K562 (cell line): Measurements from ENCODE around the gene CMIP. TPM values are rescaled to one million over a fixed set of nuclear protein-coding genes. Genes with fewer than 3 reads are reported as not detected.

Experiments used
- ATAC-seq: fragments of 200-7000 bp; cut with Tn5 transposase; 3 replicates; pipeline ENCODE4 v1.9.1; 2020; ENCODE audit warnings: moderate library complexity
- BruUV-seq: library from RNA; stranded (reverse); fragments of 400-500 nt; replicated peaks from 2 replicates; lab custom pipeline; 2021; lab: Mats Ljungman, UMichigan
- CTCF ChIA-PET: fragments of 300-600 bp; formaldehyde crosslinking; extraction: SDS; loops from one replicate; lab custom pipeline; 2021; ENCODE audit warnings: low intra/inter-chr PET ratio; lab: Yijun Ruan, JAX
- POLR2A ChIA-PET: fragments of 300-600, 350-650 bp; sonication (Branson Sonifier 250); formaldehyde crosslinking; extraction: SDS; loops from one replicate; lab custom pipeline; 2021; ENCODE audit warnings: antibody characterized with exemption, inconsistent platforms; lab: Yijun Ruan, JAX
- DNase-seq, 4 experiments: peaks; one replicate each; pipeline versions ENCODE4 v3.0.0 to v3.0.0-alpha.2; 2011 to 2018; ENCODE audit warnings: low spot score in 3 of 4, mixed read lengths in 3 of 4; ENCODE audit errors: extremely low read depth in 1 of 4
- FAIRE-seq: peaks from 2 replicates; lab custom pipeline; 2011; peaks lifted over from hg19 to GRCh38; lab: Jason Lieb, UNC
- H2AFZ ChIP-seq: 2 replicates; pipeline ENCODE4 v1.6.0; 2011; ENCODE audit warnings: low read depth, low read length, control low read depth, inconsistent platforms
- H3K27ac ChIP-seq: fragments of 200-600 bp; 3 replicates; pipeline ENCODE4 v1.8.0; 2011; ENCODE audit warnings: low read depth, mild to moderate bottlenecking, control low read depth, inconsistent platforms, low read length, moderate library complexity, mixed read lengths; ENCODE audit errors: extremely low read depth
- H3K27me3 ChIP-seq, 2 experiments: fragments of 300-600 bp in 1 of 2; 2 replicates in 1 of 2; 3 replicates in 1 of 2; pipeline versions ENCODE4 v1.6.0 to v1.8.0; 2011; ENCODE audit warnings: inconsistent platforms in 2 of 2, low read length in 2 of 2, mild to moderate bottlenecking in 1 of 2, mixed read lengths in 1 of 2, moderate library complexity in 1 of 2; ENCODE audit not compliant: control insufficient read depth in 2 of 2, insufficient read depth in 2 of 2
- H3K36me3 ChIP-seq: fragments of 300-600 bp; 3 replicates; pipeline ENCODE4 v1.8.0; 2011; ENCODE audit warnings: mild to moderate bottlenecking, low read length, inconsistent platforms; ENCODE audit not compliant: control insufficient read depth, insufficient read depth
- H3K4me1 ChIP-seq, 2 experiments: fragments of 200-600 bp in 1 of 2; replicated peaks in 1 of 2; 2 replicates in 1 of 2; 3 replicates in 1 of 2; pipeline versions ENCODE4 v1.5.1 to v1.8.0; 2011; ENCODE audit warnings: inconsistent platforms in 2 of 2, low read length in 2 of 2, mild to moderate bottlenecking in 1 of 2, mixed read lengths in 1 of 2, moderate library complexity in 1 of 2; ENCODE audit not compliant: control insufficient read depth in 2 of 2, insufficient read depth in 2 of 2
- H3K4me2 ChIP-seq: 2 replicates; pipeline ENCODE4 v1.6.1; 2011; ENCODE audit warnings: low read length, control low read depth, inconsistent platforms, mixed read lengths; ENCODE audit not compliant: insufficient read depth
- H3K4me3 ChIP-seq: fragments of 200-600 bp; sonication (generic), shearing (Covaris generic); 2 replicates; pipeline ENCODE4 v1.5.1; 2016; ENCODE audit warnings: control low read depth, inconsistent platforms
- H3K79me2 ChIP-seq: fragments of 200-600 bp; 3 replicates; pipeline ENCODE4 v1.8.0; 2011; ENCODE audit warnings: low read length, inconsistent platforms; ENCODE audit not compliant: control insufficient read depth, insufficient read depth
- H3K9ac ChIP-seq, 2 experiments: 2 replicates each; pipeline versions ENCODE4 v1.6.0 to v1.6.1; 2011; ENCODE audit warnings: low read depth in 2 of 2, low read length in 2 of 2, control low read depth in 1 of 2, inconsistent platforms in 1 of 2, mild to moderate bottlenecking in 1 of 2, mixed read lengths in 1 of 2; ENCODE audit not compliant: insufficient read depth in 1 of 2
- H3K9me1 ChIP-seq: one replicate; pipeline ENCODE4 v1.6.0; 2011; ENCODE audit warnings: inconsistent platforms, mild to moderate bottlenecking, low read length, moderate library complexity; ENCODE audit not compliant: control insufficient read depth, insufficient read depth
- H3K9me3 ChIP-seq: replicated peaks from 2 replicates; pipeline ENCODE4 v1.5.1; 2011; ENCODE audit warnings: low read depth, low read length, inconsistent platforms; ENCODE audit not compliant: control insufficient read depth, insufficient read depth
- H4K20me1 ChIP-seq: replicated peaks from 2 replicates; pipeline ENCODE4 v1.6.1; 2011; ENCODE audit warnings: low read length, inconsistent platforms, mixed read lengths; ENCODE audit not compliant: control insufficient read depth, insufficient read depth
- BCL6 ChIP-seq: fragments of 250-450 bp; sonication (Bioruptor Pico); IDR thresholded peaks from 2 replicates; pipeline ENCODE4 v1.4.0; 2020
- GABPB2 ChIP-seq: fragments of 250-450 bp; sonication (Bioruptor Pico); conservative IDR thresholded peaks from 2 replicates; pipeline ENCODE4 v1.5.1; 2021; ENCODE audit warnings: mild to moderate bottlenecking
- MED1 ChIP-seq: sonication (generic); formaldehyde crosslinking; IDR thresholded peaks from 2 replicates; pipeline ENCODE4 v1.8.1; 2023; ENCODE audit warnings: missing genetic modification reagents, borderline replicate concordance
- NFXL1 ChIP-seq: fragments of 450-650 bp; formaldehyde crosslinking; IDR thresholded peaks from 2 replicates; pipeline ENCODE4 v1.4.0; 2021; ENCODE audit warnings: mild to moderate bottlenecking
- SAP30 ChIP-seq: fragments of 200-600 bp; sonication (generic); IDR thresholded peaks from 2 replicates; pipeline ENCODE4 v1.6.1; 2012; ENCODE audit warnings: borderline replicate concordance, low read depth, mild to moderate bottlenecking, moderate library complexity, low read length, control low read depth, inconsistent platforms; ENCODE audit not compliant: insufficient read depth, poor library complexity, severe bottlenecking
- SMAD1 ChIP-seq: fragments of 150-350 bp; IDR thresholded peaks from 2 replicates; pipeline ENCODE4 v1.6.1; 2014; ENCODE audit warnings: low read length, low read depth; ENCODE audit not compliant: partially characterized antibody
- SMAD4 ChIP-seq: fragments of 250-450 bp; sonication (Bioruptor Pico); conservative IDR thresholded peaks from 2 replicates; pipeline ENCODE4 v1.8.0; 2021; ENCODE audit warnings: inconsistent platforms, mild to moderate bottlenecking, moderate library complexity
- TBL1XR1 ChIP-seq, 2 experiments: IDR thresholded peaks; 2 replicates each; pipeline ENCODE4 v1.6.1; 2012; ENCODE audit warnings: improper control_type of control experiment in 2 of 2, low read length in 2 of 2, mild to moderate bottlenecking in 1 of 2
- TEAD1 ChIP-seq, 2 experiments: fragments of 450-650 bp in 1 of 2; sonication (generic) in 1 of 2; formaldehyde crosslinking; IDR thresholded peaks; 2 replicates each; pipeline versions ENCODE4 v1.4.0 to v1.8.0; 2020 to 2022; ENCODE audit warnings: mild to moderate bottlenecking in 2 of 2, missing genetic modification reagents in 1 of 2
- TEAD4 ChIP-seq, 2 experiments: sonication (generic) in 1 of 2; formaldehyde crosslinking in 1 of 2; IDR thresholded peaks; 2 replicates each; pipeline versions ENCODE4 v1.6.1 to v1.8.0; 2012 to 2022; ENCODE audit warnings: borderline replicate concordance in 1 of 2, inconsistent platforms in 1 of 2, low read length in 1 of 2, mild to moderate bottlenecking in 1 of 2, missing genetic modification reagents in 1 of 2
- ZNF239 ChIP-seq: fragments of 250-450 bp; sonication (Bioruptor Pico); IDR thresholded peaks from 2 replicates; pipeline ENCODE4 v1.4.0; 2020; ENCODE audit warnings: mild to moderate bottlenecking
- ZNF282 ChIP-seq: sonication (generic); formaldehyde crosslinking; IDR thresholded peaks from 2 replicates; pipeline ENCODE4 v1.8.1; 2023; ENCODE audit warnings: missing genetic modification reagents
- ZNF354B ChIP-seq: fragments of 250-450 bp; sonication (Bioruptor Pico); IDR thresholded peaks from 2 replicates; pipeline ENCODE4 v1.4.0; 2020
- ZNF76 ChIP-seq: fragments of 250-450 bp; sonication (Bioruptor Pico); IDR thresholded peaks from 2 replicates; pipeline ENCODE4 v1.4.0; 2020; ENCODE audit warnings: mild to moderate bottlenecking, moderate library complexity, borderline replicate concordance
- ZSCAN29 ChIP-seq: fragments of 450-650 bp; IDR thresholded peaks from 2 replicates; pipeline ENCODE4 v1.6.1; 2017
- WGBS: fragments of 100-300 bp; shearing (Covaris generic); methylation state at CpG from one replicate; pipeline ENCODE4 v1.1.6; 2016; ENCODE audit warnings: low coverage, mixed read lengths; ENCODE audit not compliant: insufficient coverage; ENCODE audit errors: missing lambda C conversion rate; 5-methylcytosine and 5-hydroxymethylcytosine counted together
- in situ Hi-C: fragments of 300-500 bp; cut with MboI; formaldehyde crosslinking; loops from 4 replicates; pipeline ENCODE4 v1.15.0; 2018; ENCODE audit warnings: inconsistent platforms, mixed read lengths
- intact Hi-C: fragments of 100-400 bp; cut with micrococcal nuclease; formaldehyde crosslinking; loops from 2 replicates; pipeline ENCODE4 v1.14.2; 2022
- polyA plus RNA-seq, 8 experiments: library from polyadenylated mRNA; depleted of rRNA in 4 of 8; stranded (reverse) in 5 of 8; unstranded in 3 of 8; fragments of >200 nt; fragmentation: Nextera tagmentation in 2 of 8; fragmentation: Illumina TruSeq in 1 of 8; extraction: Ambion mirVana in 2 of 8; extraction: Trizol in 1 of 8; gene quantifications; 2 replicates each; pipeline versions ENCODE4 v1.2.1 to v1.2.3, GENCODE V29; 2011 to 2014; ENCODE audit warnings: inconsistent platforms in 1 of 8, missing spikeins in 1 of 8
- total RNA-seq, 7 experiments: library from RNA; depleted of rRNA in 6 of 7; stranded (reverse); fragments of >200 nt in 6 of 7; fragmentation: Illumina TruSeq in 2 of 7; extraction: Trizol in 2 of 7; gene quantifications; 2 replicates each; pipeline versions ENCODE4 v1.2.1 to v1.2.3, GENCODE V29; 2011 to 2021; ENCODE audit warnings: low replicate concordance in 1 of 7
- TF ChIP-seq, protein P1 (sequence below): fragments of 450-650 bp; IDR thresholded peaks from 2 replicates; pipeline ENCODE4 v1.6.1; 2018; ENCODE audit not compliant: partially characterized antibody
- TF ChIP-seq, protein P2 (sequence below): fragments of 450-650 bp; formaldehyde crosslinking; IDR thresholded peaks from 2 replicates; pipeline ENCODE4 v1.4.0; 2022; ENCODE audit warnings: missing genetic modification characterization

The CMIP gene
- total and polyA plus RNA-seq, 9 of the 15 experiments (the other 6 are each of a cell fraction or from before 2014, with no cell fraction given), result 0.94 to 82.5 (median 10.3) TPM

DNA sequence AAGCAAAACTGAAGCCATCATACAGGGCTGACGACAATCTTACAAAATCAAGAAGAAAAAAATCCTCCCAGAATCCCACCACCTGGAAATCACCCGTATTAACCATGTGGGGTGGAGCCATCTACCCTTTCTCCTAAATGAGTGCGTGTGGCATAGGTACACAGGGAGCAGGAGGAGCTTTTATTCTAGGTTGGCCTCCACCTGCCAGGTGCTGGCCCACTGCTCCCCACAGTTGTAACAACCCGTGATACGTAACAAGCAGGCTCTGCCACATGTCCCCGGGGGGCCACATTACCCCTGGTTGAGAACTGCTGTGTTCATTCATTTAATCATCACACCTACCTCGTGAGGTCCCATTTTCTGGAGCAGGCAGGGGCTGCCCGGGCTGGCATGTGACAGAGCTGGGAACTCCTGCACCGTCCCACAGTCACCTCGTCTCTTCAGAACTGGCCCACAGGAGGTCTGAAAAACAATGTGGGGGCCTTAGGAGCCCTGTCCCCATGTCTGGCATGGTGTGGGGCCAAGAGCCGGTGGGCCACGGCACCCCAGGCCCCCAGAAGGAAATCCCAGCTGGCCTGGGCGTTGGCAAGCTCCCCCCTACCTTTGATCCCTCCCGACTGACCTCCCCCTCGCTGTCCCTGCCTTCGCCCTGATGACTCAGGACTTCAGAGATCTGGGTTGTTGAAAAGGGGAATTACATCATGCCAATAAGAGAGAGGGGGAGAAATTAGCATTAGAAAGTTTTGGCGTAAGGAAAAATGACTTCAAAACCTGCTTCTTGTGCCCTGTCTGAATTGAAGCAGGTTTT, 12.9 kb downstream of the CMIP start:
- DNase-seq (peak; percentile 81 to 88 (median 82)), ATAC-seq (peak; percentile 88), FAIRE-seq (peak; percentile 90)
- in situ Hi-C loops (no loop called here), intact Hi-C loops (no loop called here)
- WGBS, result 22% methylated on average over 17 of the region's 17 CpGs
- Histone ChIP-seq H3K36me3 (peaks cover 54% of the 10 kb centered on the region), H4K20me1 (0 out of 2 replicates have a peak, but pooled peaks cover 5% of the 10 kb centered on the region), H3K4me3 (no peak overlapping the region), H3K79me2 (peaks cover 99% of the 10 kb centered on the region), H3K4me2 (peak overlapping the region; percentile 55), H3K27ac (peak overlapping the region; percentile 79), H3K9me1 (peaks cover 11% of the 10 kb centered on the region), H3K9ac (peak overlapping the region; percentile 65 to 84), H3K9me3 (no peaks in the 10 kb centered on the region), H2AFZ (no peak overlapping the region), H3K27me3 (no peaks in the 10 kb centered on the region), H3K4me1 (peaks cover 42 to 51% of the 10 kb centered on the region in 2 experiments)
- no TSS peak for BruUV-seq
- CTCF ChIA-PET, result no interaction called here
- POLR2A ChIA-PET, result interaction anchor here (0.6 to 2.4 kb wide), 7 partner anchors 8 to 38 kb away, joined by 3 to 7 read pairs (median 5); no protein-coding TSS in a partner anchor
- TF ChIP-seq TBL1XR1 (IDR thresholded peaks at IDR 0.05; ENCODE audit: low read length in 2 of 2) (peak in 1 of 2 experiments; percentile 48; a peak in 1 of 4 replicates), TEAD4 (IDR thresholded peaks at IDR 0.05; ENCODE audit: low read length) (peak; percentile 45; the same call in 1 of the 2 replicates), TEAD4 (CRISPR knock-in tag; IDR thresholded peaks at IDR 0.05; ENCODE audit: borderline replicate concordance) (no peak), BCL6 (CRISPR knock-in tag) (no peak), ZNF282 (no peak), SAP30 (peak; percentile 71), ZNF239 (CRISPR knock-in tag) (no peak), TEAD1 (CRISPR knock-in tag; IDR thresholded peaks at IDR 0.05) (no peak), ZNF354B (CRISPR knock-in tag) (no peak), ZNF76 (CRISPR knock-in tag) (peak; percentile 40), SMAD4 (peak; percentile 73), GABPB2 (CRISPR knock-in tag) (no peak), ZSCAN29 (no peak), SMAD1 (no peak), NFXL1 (peak; percentile 76; the same call in 1 of the 2 replicates), MED1 (CRISPR knock-in tag) (no peak)
- TF ChIP-seq, protein P1, sequence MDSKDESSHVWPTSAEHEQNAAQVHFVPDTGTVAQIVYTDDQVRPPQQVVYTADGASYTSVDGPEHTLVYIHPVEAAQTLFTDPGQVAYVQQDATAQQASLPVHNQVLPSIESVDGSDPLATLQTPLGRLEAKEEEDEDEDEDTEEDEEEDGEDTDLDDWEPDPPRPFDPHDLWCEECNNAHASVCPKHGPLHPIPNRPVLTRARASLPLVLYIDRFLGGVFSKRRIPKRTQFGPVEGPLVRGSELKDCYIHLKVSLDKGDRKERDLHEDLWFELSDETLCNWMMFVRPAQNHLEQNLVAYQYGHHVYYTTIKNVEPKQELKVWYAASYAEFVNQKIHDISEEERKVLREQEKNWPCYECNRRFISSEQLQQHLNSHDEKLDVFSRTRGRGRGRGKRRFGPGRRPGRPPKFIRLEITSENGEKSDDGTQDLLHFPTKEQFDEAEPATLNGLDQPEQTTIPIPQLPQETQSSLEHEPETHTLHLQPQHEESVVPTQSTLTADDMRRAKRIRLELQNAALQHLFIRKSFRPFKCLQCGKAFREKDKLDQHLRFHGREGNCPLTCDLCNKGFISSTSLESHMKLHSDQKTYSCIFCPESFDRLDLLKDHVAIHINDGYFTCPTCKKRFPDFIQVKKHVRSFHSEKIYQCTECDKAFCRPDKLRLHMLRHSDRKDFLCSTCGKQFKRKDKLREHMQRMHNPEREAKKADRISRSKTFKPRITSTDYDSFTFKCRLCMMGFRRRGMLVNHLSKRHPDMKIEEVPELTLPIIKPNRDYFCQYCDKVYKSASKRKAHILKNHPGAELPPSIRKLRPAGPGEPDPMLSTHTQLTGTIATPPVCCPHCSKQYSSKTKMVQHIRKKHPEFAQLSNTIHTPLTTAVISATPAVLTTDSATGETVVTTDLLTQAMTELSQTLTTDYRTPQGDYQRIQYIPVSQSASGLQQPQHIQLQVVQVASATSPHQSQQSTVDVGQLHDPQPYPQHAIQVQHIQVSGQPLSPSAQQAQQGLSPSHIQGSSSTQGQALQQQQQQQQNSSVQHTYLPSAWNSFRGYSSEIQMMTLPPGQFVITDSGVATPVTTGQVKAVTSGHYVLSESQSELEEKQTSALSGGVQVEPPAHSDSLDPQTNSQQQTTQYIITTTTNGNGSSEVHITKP, result peak; percentile 86
- TF ChIP-seq, protein P2, sequence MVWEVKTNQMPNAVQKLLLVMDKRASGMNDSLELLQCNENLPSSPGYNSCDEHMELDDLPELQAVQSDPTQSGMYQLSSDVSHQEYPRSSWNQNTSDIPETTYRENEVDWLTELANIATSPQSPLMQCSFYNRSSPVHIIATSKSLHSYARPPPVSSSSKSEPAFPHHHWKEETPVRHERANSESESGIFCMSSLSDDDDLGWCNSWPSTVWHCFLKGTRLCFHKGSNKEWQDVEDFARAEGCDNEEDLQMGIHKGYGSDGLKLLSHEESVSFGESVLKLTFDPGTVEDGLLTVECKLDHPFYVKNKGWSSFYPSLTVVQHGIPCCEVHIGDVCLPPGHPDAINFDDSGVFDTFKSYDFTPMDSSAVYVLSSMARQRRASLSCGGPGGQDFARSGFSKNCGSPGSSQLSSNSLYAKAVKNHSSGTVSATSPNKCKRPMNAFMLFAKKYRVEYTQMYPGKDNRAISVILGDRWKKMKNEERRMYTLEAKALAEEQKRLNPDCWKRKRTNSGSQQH (CRISPR knock-in tag), result peak; percentile 33; the same call in 1 of the 2 replicates
